ENCODE data around the gene RIT1. TPM values are rescaled to one million over a fixed set of nuclear protein-coding genes. Genes with fewer than 3 reads are reported as not detected.

Gene RIT1
- total and polyA plus RNA-seq, 9 donors, result 8.6 to 26.9 (median 21.0) TPM

DNA sequence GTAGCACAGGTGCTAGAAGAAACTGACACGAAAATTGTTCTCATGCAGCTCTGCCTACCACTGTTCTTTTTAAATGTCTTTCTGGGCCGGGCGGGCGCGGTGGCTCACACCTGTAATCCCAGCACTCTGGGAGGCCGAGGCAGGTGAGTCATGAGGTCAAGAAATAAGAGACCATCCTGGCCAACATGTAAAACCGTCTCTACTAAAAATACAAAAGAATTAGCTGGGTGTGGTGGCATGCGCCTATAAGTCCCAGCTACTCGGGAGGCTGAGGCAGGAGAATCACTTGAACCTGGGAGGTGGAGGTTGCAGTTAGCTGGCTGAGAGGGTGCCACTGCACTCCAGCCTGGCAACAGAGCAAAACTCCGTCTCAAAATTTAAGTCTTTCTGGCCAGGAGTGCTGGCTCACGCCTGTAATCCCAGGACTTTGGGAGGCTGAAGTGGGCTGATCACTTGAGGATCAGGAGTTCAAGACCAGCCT, 947 bp upstream of the RIT1 start:
- TF ChIP-seq, protein P1, sequence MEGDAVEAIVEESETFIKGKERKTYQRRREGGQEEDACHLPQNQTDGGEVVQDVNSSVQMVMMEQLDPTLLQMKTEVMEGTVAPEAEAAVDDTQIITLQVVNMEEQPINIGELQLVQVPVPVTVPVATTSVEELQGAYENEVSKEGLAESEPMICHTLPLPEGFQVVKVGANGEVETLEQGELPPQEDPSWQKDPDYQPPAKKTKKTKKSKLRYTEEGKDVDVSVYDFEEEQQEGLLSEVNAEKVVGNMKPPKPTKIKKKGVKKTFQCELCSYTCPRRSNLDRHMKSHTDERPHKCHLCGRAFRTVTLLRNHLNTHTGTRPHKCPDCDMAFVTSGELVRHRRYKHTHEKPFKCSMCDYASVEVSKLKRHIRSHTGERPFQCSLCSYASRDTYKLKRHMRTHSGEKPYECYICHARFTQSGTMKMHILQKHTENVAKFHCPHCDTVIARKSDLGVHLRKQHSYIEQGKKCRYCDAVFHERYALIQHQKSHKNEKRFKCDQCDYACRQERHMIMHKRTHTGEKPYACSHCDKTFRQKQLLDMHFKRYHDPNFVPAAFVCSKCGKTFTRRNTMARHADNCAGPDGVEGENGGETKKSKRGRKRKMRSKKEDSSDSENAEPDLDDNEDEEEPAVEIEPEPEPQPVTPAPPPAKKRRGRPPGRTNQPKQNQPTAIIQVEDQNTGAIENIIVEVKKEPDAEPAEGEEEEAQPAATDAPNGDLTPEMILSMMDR (IDR thresholded peaks at IDR 0.05), result no peak
- TF ChIP-seq EP300 (IDR thresholded peaks at IDR 0.05), result no peak
- no peak for TF ChIP-seq POLR2A (IDR thresholded peaks at IDR 0.05)
- Histone ChIP-seq H3K36me3 (no peaks in the 10 kb centered on the region), H3K9me3 (no peaks in the 10 kb centered on the region), H3K27me3 (no peaks in the 10 kb centered on the region), H3K4me3 (no peak overlapping the region), H3K27ac (no peak overlapping the region), H3K4me1 (ENCODE audit: insufficient read depth) (no peaks in the 10 kb centered on the region)
- DNase-seq, result no peak
- intact Hi-C loops (cut with DNase I), result no loop called here
- WGBS, 3 donors, result 72 to 79% (median 74%) methylated on average over 11 of the region's 11 CpGs

DNA sequence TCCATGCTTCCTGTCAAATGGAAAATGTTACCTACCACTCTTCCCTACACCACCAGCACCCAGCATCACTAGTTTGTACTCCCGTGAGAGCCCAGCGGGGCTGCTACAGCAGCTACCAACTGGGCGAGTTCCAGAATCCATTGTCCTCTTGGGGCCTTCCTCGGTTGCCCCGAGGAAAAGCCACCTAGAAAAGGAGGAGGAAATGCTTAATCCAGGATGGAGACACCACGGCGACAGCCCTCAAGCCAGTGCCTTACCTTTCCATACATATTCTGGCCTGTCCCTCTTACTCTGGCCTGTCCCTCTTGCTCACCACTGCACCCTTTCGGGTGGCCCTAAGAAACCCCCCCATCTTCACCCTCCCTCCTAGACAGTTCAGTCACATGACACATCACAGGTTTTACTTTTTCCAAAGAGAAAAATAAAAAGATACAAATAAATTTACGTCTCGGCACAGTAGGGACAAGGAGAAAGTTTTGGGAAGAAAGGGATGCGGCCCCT, 478 bp downstream of the RIT1 start:
- H3K4me1 ChIP-seq (ENCODE audit: insufficient read depth), result no peaks in the 10 kb centered on the region
- peak overlapping the region; percentile 76 to 93 for H3K27ac ChIP-seq
- peak overlapping the region; percentile 69 for H3K4me3 ChIP-seq
- intact Hi-C loops (cut with DNase I), result no loop called here
- TF ChIP-seq EP300 (IDR thresholded peaks at IDR 0.05), result no peak
- TF ChIP-seq POLR2A (IDR thresholded peaks at IDR 0.05), result no peak
- TF ChIP-seq, protein P1 (IDR thresholded peaks at IDR 0.05), result no peak
- WGBS, 3 donors, result 1 to 3% (median 1%) methylated on average over 11 of the region's 11 CpGs
- H3K9me3 ChIP-seq, result no peaks in the 10 kb centered on the region
- no peaks in the 10 kb centered on the region for H3K36me3 ChIP-seq
- DNase-seq, result peak in 4 of 5 donors; percentile 25 to 42 (median 40)
- H3K27me3 ChIP-seq, result no peaks in the 10 kb centered on the region

DNA sequence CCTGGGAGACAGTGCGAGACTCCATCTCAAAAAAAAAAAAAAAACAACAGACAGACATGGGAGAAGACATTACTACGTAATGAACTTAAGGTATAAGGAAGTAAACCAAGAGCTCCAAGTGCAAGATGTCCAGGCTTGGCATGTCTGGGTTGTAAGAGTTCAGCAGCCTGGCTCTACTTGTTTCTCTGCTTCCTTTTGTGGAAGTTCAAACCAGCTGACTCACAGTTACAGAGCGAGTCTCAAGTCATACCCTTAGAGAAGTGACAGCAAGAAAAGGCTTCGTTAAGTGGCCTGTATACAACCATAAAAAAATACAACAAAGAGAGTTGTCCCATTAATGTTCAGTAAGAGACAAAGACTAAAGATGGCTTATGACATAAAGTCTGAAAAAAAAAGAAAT, 1.3 kb downstream of the RIT1 start:
- TF ChIP-seq EP300 (IDR thresholded peaks at IDR 0.05) (no peak), POLR2A (IDR thresholded peaks at IDR 0.05) (no peak)
- TF ChIP-seq, protein P1 (IDR thresholded peaks at IDR 0.05), result no peak
- Histone ChIP-seq H3K27me3 (no peaks in the 10 kb centered on the region), H3K27ac (no peak overlapping the region), H3K36me3 (no peaks in the 10 kb centered on the region), H3K4me3 (no peak overlapping the region), H3K4me1 (ENCODE audit: insufficient read depth) (no peaks in the 10 kb centered on the region), H3K9me3 (no peaks in the 10 kb centered on the region)
- WGBS, 3 donors, result 83 to 91% (median 88%) methylated on average over 4 of the region's 4 CpGs
- intact Hi-C loops (cut with DNase I), result no loop called here
- DNase-seq, result no peak

DNA sequence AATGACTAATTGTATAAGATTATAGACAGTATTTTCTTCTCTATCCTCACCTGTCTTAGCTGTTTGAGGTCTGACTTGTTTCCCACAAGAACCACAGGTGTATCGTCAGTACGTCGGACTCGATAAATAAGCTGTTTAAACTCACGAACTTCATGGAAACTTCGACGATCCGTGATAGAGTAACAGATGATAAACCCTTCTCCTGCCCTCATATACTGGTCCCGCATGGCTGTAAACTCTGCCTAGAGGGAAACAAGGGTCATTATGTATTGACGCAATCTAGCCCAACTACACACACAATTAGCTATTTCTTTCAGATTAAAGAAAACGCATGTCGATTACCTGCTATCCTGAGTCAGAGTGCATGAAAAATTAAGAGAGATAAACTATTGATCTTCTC, 6.9 kb downstream of the RIT1 start:
- WGBS, 3 donors, result 93 to 94% (median 93%) methylated on average over 12 of the region's 12 CpGs
- H3K27me3 ChIP-seq, result no peaks in the 10 kb centered on the region
- intact Hi-C loops (cut with DNase I), result no loop called here
- no peak for DNase-seq
- H3K9me3 ChIP-seq, result no peaks in the 10 kb centered on the region
- H3K27ac ChIP-seq, result no peak overlapping the region
- TF ChIP-seq EP300 (IDR thresholded peaks at IDR 0.05) (no peak), POLR2A (IDR thresholded peaks at IDR 0.05) (no peak)
- TF ChIP-seq, protein P1 (IDR thresholded peaks at IDR 0.05), result no peak
- no peaks in the 10 kb centered on the region for H3K36me3 ChIP-seq
- no peaks in the 10 kb centered on the region for H3K4me1 ChIP-seq (ENCODE audit: insufficient read depth)
- no peak overlapping the region for H3K4me3 ChIP-seq
